ENCODE results near the gene TTC13. TPM values are rescaled to one million over a fixed set of nuclear protein-coding genes. Genes with fewer than 3 reads are reported as not detected.

Gene TTC13
- total and polyA plus RNA-seq, 12 donors: 6.6 to 20.7 (median 10.7) TPM

- H3K36me3 ChIP-seq (replicated peaks in 1 of 2): peaks cover 0 to 6% of the 10 kb centered on the region in 2 donors
- H3K4me1 ChIP-seq (replicated peaks in 1 of 2): peaks cover 0 to 11% of the 10 kb centered on the region in 2 donors
- 88 to 96% (median 94%) methylated on average over 12 to 13 of the region's 13 CpGs for WGBS, 4 donors
These were observed 121.6 kb downstream of the TTC13 start for GRCh38 chr1:230857077-230857476.

More at GRCh38 chr1:230857077-230857476, 121.6 kb downstream of the TTC13 start:
- H3K27me3 ChIP-seq: no peaks in the 10 kb centered on the region
- H3K9me3 ChIP-seq (replicated peaks in 1 of 3): no peaks in the 10 kb centered on the region
- H3K27ac ChIP-seq: peak overlapping the region in 2 of 5 donors; percentile 42 to 62
- H3K4me3 ChIP-seq: no peak overlapping the region
- no peak for DNase-seq
- intact Hi-C loops (cut with DNase I): no loop called here
- TF ChIP-seq CTCF (IDR thresholded peaks at IDR 0.05) (no peak), POLR2A (IDR thresholded peaks at IDR 0.05) (no peak)

MicroRNAs encoded within 50 kb of the gene (microRNA counts, 767-probe panel; counts per million panel counts)
- 0 counts per million in 2 donors for microRNA hsa-miR-1182

Small RNAs within 50 kb of the gene (small RNA-seq; reads per million reads assigned to genes)
- 0 reads per million in 2 donors for gene RN7SL837P

Other genes starting within 250 kb of the TTC13 start
- 1 to 10 TPM in 4 of 9 donors, under 1 TPM in 4, not detected in 1; 0.48 to 2.5 (median 1.1) TPM for gene CAPN9, start 231.5 kb downstream of the TTC13 start, total RNA-seq
- gene CAPN9, start 231.5 kb downstream of the TTC13 start, polyA plus RNA-seq: 1 to 10 TPM in 1 of 3 donors, under 1 TPM in 1, not detected in 1; 0.64 to 5.1 TPM
- gene C1orf198, start 110.3 kb downstream of the TTC13 start, total RNA-seq: 10 to 100 TPM; 18.3 to 59.4 (median 34.6) TPM
- gene C1orf198, start 110.3 kb downstream of the TTC13 start, polyA plus RNA-seq: 10 to 100 TPM; 15.2 to 22.8 (median 17.7) TPM
- 10 to 100 TPM; 20.1 to 40.6 (median 22.6) TPM for gene ARV1, start 233 bp upstream of the TTC13 start, total RNA-seq
- gene ARV1, start 233 bp upstream of the TTC13 start, polyA plus RNA-seq: 10 to 100 TPM; 39.6 to 81.5 (median 71.2) TPM
- 10 to 100 TPM; 24.4 to 59.4 (median 36.6) TPM for gene FAM89A, start 61.4 kb upstream of the TTC13 start, total RNA-seq
- gene FAM89A, start 61.4 kb upstream of the TTC13 start, polyA plus RNA-seq: 10 to 100 TPM; 11.3 to 30.3 (median 13.6) TPM
- 1 to 10 TPM in 3 of 9 donors, under 1 TPM in 6; 0.06 to 1.5 (median 0.30) TPM for gene TRIM67, start 183.2 kb upstream of the TTC13 start, total RNA-seq
- under 1 TPM; 0.10 to 0.62 (median 0.32) TPM for gene TRIM67, start 183.2 kb upstream of the TTC13 start, polyA plus RNA-seq

Data from adrenal gland (tissue), 12 donors.